ENCODE data around the gene ARL2.
"Not testable (repeated sequence)": the region's sequence is repeated elsewhere in the genome, so short reads cannot be mapped to it uniquely, and the experiment has no call there.

DNA sequence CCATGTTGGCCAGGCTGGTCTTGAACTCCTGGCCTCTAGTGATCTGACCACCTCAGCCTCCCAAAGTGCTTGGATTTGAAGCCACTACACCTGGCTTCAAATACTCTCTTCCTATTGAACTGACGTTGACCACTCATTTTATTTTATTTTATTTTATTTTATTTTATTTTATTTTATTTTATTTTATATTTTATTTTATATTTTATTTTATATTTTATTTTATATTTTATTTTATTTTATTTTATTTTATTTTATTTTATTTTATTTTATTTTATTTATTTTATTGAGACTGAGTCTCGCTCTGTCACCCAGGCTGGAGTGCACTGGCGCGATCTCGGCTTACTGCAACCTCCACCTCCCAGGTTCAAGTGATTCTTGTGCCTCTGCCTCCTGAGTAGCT is 30.6 kb upstream of the ARL2 start:
- TF ChIP-seq, protein P1, sequence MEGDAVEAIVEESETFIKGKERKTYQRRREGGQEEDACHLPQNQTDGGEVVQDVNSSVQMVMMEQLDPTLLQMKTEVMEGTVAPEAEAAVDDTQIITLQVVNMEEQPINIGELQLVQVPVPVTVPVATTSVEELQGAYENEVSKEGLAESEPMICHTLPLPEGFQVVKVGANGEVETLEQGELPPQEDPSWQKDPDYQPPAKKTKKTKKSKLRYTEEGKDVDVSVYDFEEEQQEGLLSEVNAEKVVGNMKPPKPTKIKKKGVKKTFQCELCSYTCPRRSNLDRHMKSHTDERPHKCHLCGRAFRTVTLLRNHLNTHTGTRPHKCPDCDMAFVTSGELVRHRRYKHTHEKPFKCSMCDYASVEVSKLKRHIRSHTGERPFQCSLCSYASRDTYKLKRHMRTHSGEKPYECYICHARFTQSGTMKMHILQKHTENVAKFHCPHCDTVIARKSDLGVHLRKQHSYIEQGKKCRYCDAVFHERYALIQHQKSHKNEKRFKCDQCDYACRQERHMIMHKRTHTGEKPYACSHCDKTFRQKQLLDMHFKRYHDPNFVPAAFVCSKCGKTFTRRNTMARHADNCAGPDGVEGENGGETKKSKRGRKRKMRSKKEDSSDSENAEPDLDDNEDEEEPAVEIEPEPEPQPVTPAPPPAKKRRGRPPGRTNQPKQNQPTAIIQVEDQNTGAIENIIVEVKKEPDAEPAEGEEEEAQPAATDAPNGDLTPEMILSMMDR (IDR thresholded peaks at IDR 0.05; ENCODE audit: low read length) = not testable (repeated sequence)
- not testable (repeated sequence) for TF ChIP-seq EZH2 (IDR thresholded peaks at IDR 0.05; ENCODE audit: borderline replicate concordance, low read length)
